Natural killer cell (primary cell): ENCODE results near the gene ARL5A. TPM values are rescaled to one million over a fixed set of nuclear protein-coding genes. Genes with fewer than 3 reads are reported as not detected.

Experiments used
- ATAC-seq, 3 donors: fragments of 150-1000 bp in 2 of 3; fragments of 200-7000 bp in 1 of 3; cut with Tn5 transposase; 1 replicate in 1 of 3; 2 replicates in 2 of 3; pipeline ENCODE4 v1.10.0; 2021; ENCODE audit warnings: mild to moderate bottlenecking in 2 of 3, moderate library complexity in 2 of 3
- DNase-seq, 2 donors: peaks; one replicate each; pipeline versions ENCODE4 v3.0.0 to v3.0.0-alpha.2; 2013 to 2021; ENCODE audit warnings: mixed read lengths in 1 of 2
- H3K27ac ChIP-seq: one replicate; pipeline ENCODE4 v1.5.1; 2013; ENCODE audit warnings: mild to moderate bottlenecking, low read length
- H3K27me3 ChIP-seq: one replicate; pipeline ENCODE4 v1.6.1; 2013; ENCODE audit warnings: low read length; ENCODE audit not compliant: control insufficient read depth, insufficient read depth
- H3K36me3 ChIP-seq: one replicate; pipeline ENCODE4 v1.6.1; 2013; ENCODE audit warnings: low read length; ENCODE audit not compliant: control insufficient read depth, insufficient read depth
- H3K4me1 ChIP-seq: one replicate; pipeline ENCODE4 v1.6.1; 2013; ENCODE audit warnings: low read length; ENCODE audit not compliant: control insufficient read depth, insufficient read depth
- H3K4me3 ChIP-seq: one replicate; pipeline ENCODE4 v1.5.1; 2013; ENCODE audit warnings: low read length
- H3K9me3 ChIP-seq: one replicate; pipeline ENCODE4 v1.6.1; 2013; ENCODE audit warnings: low read length; ENCODE audit not compliant: control insufficient read depth, insufficient read depth
- H3K27ac Mint-ChIP-seq, 2 donors: one replicate each; pipeline ENCODE4 v1.8.0; 2022; ENCODE audit warnings: mild to moderate bottlenecking in 2 of 2, mixed read lengths in 2 of 2, moderate library complexity in 1 of 2
- H3K27me3 Mint-ChIP-seq, 2 donors: one replicate each; pipeline ENCODE4 v1.8.0; 2022; ENCODE audit warnings: low read depth in 2 of 2, mixed read lengths in 2 of 2
- H3K36me3 Mint-ChIP-seq: one replicate; pipeline ENCODE4 v1.8.0; 2022; ENCODE audit warnings: mixed read lengths
- H3K4me1 Mint-ChIP-seq, 2 donors: one replicate each; pipeline ENCODE4 v1.8.0; 2022; ENCODE audit warnings: mixed read lengths in 2 of 2
- H3K4me3 Mint-ChIP-seq: one replicate; pipeline ENCODE4 v1.8.0; 2022; ENCODE audit warnings: mild to moderate bottlenecking, moderate library complexity, mixed read lengths
- H3K9me3 Mint-ChIP-seq, 2 donors: one replicate each; pipeline ENCODE4 v1.8.0; 2022; ENCODE audit warnings: mixed read lengths in 2 of 2
- WGBS: methylation state at CpG from one replicate; pipeline ENCODE4 v1.1.7; 2013; ENCODE audit warnings: missing lambda C conversion rate; ENCODE audit not compliant: insufficient coverage; 5-methylcytosine and 5-hydroxymethylcytosine counted together
- intact Hi-C: fragments of 100-400 bp; cut with micrococcal nuclease; formaldehyde crosslinking; loops from one replicate; pipeline ENCODE4 v1.14.2; 2022
- total RNA-seq, 4 donors: library from RNA; stranded (reverse); fragments of 120-200 nt in 1 of 4; gene quantifications; one replicate each; pipeline versions ENCODE4 v1.2.3 to v1.2.4, GENCODE V29; 2013 to 2022
- TF ChIP-seq, protein P1 (sequence below): fragments of 200-600 bp; IDR thresholded peaks from one replicate; pipeline ENCODE4 v1.8.0; 2022; ENCODE audit warnings: antibody characterized with exemption

The ARL5A gene
- total RNA-seq, 3 donors from 2014 or later (not counting 1 experiment from before 2014, with no cell fraction given) = 39.9 to 58.0 (median 56.5) TPM

GRCh38 chr2:151758744-151759143 is 69.5 kb downstream of the ARL5A start:
- TF ChIP-seq, protein P1, sequence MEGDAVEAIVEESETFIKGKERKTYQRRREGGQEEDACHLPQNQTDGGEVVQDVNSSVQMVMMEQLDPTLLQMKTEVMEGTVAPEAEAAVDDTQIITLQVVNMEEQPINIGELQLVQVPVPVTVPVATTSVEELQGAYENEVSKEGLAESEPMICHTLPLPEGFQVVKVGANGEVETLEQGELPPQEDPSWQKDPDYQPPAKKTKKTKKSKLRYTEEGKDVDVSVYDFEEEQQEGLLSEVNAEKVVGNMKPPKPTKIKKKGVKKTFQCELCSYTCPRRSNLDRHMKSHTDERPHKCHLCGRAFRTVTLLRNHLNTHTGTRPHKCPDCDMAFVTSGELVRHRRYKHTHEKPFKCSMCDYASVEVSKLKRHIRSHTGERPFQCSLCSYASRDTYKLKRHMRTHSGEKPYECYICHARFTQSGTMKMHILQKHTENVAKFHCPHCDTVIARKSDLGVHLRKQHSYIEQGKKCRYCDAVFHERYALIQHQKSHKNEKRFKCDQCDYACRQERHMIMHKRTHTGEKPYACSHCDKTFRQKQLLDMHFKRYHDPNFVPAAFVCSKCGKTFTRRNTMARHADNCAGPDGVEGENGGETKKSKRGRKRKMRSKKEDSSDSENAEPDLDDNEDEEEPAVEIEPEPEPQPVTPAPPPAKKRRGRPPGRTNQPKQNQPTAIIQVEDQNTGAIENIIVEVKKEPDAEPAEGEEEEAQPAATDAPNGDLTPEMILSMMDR = no peak
- Histone ChIP-seq H3K27me3 (no peaks in the 10 kb centered on the region), H3K4me1 (peaks cover 2% of the 10 kb centered on the region), H3K4me3 (no peak overlapping the region), H3K27ac (no peak overlapping the region), H3K36me3 (no peaks in the 10 kb centered on the region), H3K9me3 (no peaks in the 10 kb centered on the region)
- DNase-seq = no peak
- WGBS = 84% methylated on average over 3 of the region's 3 CpGs
- Mint-ChIP-seq H3K27ac (no peak overlapping the region), H3K4me1 (peaks cover 8 to 9% of the 10 kb centered on the region in 2 donors), H3K4me3 (no peak overlapping the region), H3K9me3 (no peaks in the 10 kb centered on the region), H3K27me3 (no peaks in the 10 kb centered on the region), H3K36me3 (no peaks in the 10 kb centered on the region)
- intact Hi-C loops = no loop called here
- no peak for ATAC-seq

DNA sequence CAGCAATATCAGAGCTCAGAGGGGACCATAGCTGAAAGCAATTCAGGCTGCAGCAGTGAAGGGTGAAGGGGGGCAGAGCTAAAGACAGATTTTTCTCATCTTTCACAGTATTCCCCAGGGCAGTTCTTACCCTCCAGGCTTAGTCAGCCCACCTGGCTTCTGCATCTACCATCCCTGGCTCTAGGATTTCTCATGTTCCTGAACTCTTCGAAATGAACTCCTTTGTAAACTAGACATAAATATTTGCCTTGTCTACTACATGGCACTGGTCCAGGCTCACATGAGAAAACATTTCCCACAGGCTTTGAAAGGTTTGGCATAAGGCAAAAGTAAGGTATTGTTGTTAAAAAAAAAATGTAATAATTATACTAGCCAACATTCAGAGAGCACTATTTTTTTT is 70.4 kb downstream of the ARL5A start:
- H3K9me3 Mint-ChIP-seq = no peaks in the 10 kb centered on the region
- WGBS = 67% methylated on average over 1 of the region's 1 CpG
- ATAC-seq (no peak), DNase-seq (no peak)
- Histone ChIP-seq H3K4me3 (no peak overlapping the region), H3K36me3 (no peaks in the 10 kb centered on the region), H3K27me3 (no peaks in the 10 kb centered on the region), H3K4me1 (no peaks in the 10 kb centered on the region), H3K27ac (no peak overlapping the region), H3K9me3 (no peaks in the 10 kb centered on the region)
- no peaks in the 10 kb centered on the region for H3K36me3 Mint-ChIP-seq
- no peak overlapping the region for H3K27ac Mint-ChIP-seq
- TF ChIP-seq, protein P1 = no peak
- H3K4me1 Mint-ChIP-seq = peaks cover 0 to 4% of the 10 kb centered on the region in 2 donors
- H3K27me3 Mint-ChIP-seq = no peaks in the 10 kb centered on the region
- no peak overlapping the region for H3K4me3 Mint-ChIP-seq
- intact Hi-C loops = no loop called here

DNA sequence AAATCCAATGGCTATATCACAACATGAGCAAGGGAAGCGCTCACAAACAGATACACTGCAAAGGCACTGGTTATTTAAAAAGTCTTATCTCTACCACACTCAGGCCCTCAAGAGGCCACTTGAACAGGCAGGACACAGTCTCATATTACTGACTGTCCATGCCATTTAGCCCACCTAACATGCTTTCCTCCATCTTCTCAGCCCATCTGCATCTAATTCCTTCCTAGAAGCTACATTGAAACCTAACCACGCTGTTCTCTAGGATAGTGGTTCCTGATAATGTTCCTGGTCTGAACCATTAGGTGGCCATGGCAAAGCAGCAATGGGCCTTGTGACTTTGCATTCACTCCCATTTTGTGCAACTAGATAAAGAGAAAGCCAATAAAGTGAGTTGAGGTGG is 71.4 kb downstream of the ARL5A start:
- DNase-seq (no peak), ATAC-seq (no peak)
- intact Hi-C loops = no loop called here
- H3K4me3 ChIP-seq = no peak overlapping the region
- TF ChIP-seq, protein P1 = no peak
- no peak overlapping the region for H3K27ac ChIP-seq
- H3K9me3 Mint-ChIP-seq = no peaks in the 10 kb centered on the region
- H3K4me1 Mint-ChIP-seq = peaks cover 0 to 4% of the 10 kb centered on the region in 2 donors
- H3K4me1 ChIP-seq = no peaks in the 10 kb centered on the region
- H3K27me3 Mint-ChIP-seq = no peaks in the 10 kb centered on the region
- no peak overlapping the region for H3K4me3 Mint-ChIP-seq
- no peaks in the 10 kb centered on the region for H3K36me3 Mint-ChIP-seq
- H3K36me3 ChIP-seq = no peaks in the 10 kb centered on the region
- 97% methylated on average over 2 of the region's 2 CpGs for WGBS
- H3K9me3 ChIP-seq = no peaks in the 10 kb centered on the region
- no peak overlapping the region for H3K27ac Mint-ChIP-seq
- H3K27me3 ChIP-seq = no peaks in the 10 kb centered on the region

- Histone ChIP-seq H3K9me3 (no peaks in the 10 kb centered on the region), H3K27me3 (no peaks in the 10 kb centered on the region), H3K4me3 (no peak overlapping the region), H3K4me1 (no peaks in the 10 kb centered on the region), H3K36me3 (no peaks in the 10 kb centered on the region), H3K27ac (no peak overlapping the region)
- H3K27ac Mint-ChIP-seq = no peak overlapping the region
- intact Hi-C loops = no loop called here
- H3K27me3 Mint-ChIP-seq = no peaks in the 10 kb centered on the region
- no peak for DNase-seq
- H3K4me3 Mint-ChIP-seq = no peak overlapping the region
- H3K36me3 Mint-ChIP-seq = no peaks in the 10 kb centered on the region
- H3K4me1 Mint-ChIP-seq = peaks cover 0 to 4% of the 10 kb centered on the region in 2 donors
- no peak for ATAC-seq
- TF ChIP-seq, protein P1 = no peak
- no peaks in the 10 kb centered on the region for H3K9me3 Mint-ChIP-seq
- 100% methylated on average over 1 of the region's 1 CpG for WGBS
Observed at GRCh38 chr2:151754253-151754897, 73.8 kb downstream of the ARL5A start.
